HG02943 (cell line): ENCODE measurements around the gene HLA-DQA2.
"Not testable (repeated sequence)": the region's sequence is repeated elsewhere in the genome, so short reads cannot be mapped to it uniquely, and the experiment has no call there.

Experiments
- ATAC-seq: cut with Tn5 transposase; IDR thresholded peaks from one replicate; pipeline ENCODE4 v1.9.1; 2021; ENCODE audit warnings: mild to moderate bottlenecking, low read depth, moderate library complexity; ENCODE audit not compliant: unreplicated experiment

Gene HLA-DQA2

GRCh38 chr6:32741031-32741960 lies at the start of gene HLA-DQA2:
TSS of gene HLA-DQA2 (plus strand) at chr6:32741391. CDS start at chr6:32741444, 53 bp downstream.
- ATAC-seq: no peak

DNA sequence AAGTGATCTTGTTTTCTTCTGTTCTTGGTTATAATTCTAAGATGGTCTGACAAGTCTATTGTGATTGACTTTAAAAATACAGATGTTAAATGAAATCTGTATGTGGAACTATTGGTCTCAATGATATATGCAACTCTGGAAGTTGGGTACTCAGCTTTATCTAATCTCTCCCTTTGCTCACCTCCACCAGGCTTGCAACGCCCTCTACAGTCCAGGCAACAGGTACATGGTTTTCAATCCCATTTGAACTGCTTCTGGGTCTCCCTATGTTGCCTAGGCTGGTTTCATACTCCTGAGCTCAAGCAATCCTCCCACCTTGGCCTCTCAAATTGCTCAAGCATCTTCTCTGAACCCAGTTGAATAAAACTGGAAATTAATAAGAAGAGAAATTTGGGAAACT lies 49.2 kb upstream of the HLA-DQA2 start:
- ATAC-seq: no peak

GRCh38 chr6:32697031-32697430 lies 44.2 kb upstream of the HLA-DQA2 start:
- no peak for ATAC-seq

- no peak for ATAC-seq
These were observed 40.7 kb upstream of the HLA-DQA2 start for GRCh38 chr6:32700391-32701040.

- ATAC-seq: no peak
These were observed 37.8 kb upstream of the HLA-DQA2 start for GRCh38 chr6:32703347-32703746.

DNA sequence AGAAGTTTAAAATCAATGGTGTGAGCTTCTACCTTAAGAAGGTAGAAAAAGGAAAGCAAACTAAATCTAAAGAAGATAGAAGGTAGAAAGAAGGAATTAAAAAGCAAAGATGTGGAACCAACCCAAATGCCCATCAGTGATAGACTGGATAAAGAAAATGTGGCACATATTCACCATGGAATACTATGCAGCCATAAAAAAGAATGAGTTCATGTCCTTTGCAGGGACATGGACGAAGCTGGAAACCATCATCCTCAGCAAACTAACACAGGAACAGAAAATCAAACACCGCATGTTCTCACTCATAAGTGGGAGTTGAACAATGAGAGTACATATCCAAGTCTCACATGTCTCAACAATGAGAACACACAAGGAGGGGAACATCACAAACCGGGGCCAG lies 36.0 kb upstream of the HLA-DQA2 start:
- ATAC-seq: not testable (repeated sequence)

DNA sequence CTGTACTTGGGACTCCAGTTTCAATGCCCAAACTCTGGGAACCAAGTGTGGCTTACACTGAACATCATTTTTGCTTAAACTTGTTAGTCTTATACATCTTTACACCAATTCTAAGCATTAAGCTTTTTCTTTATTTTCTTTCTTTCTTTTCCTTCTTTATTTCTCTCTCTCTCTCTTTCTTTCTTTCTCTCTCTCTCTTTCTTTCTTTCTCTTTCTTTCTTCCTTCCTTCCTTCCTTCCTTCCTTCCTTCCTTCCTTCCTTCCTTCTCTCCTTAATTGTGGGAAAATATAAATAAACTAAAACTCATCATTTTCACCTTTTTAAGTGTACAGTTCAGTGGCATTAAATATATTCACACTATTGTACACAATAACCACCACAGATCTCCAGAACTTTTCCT lies 31.6 kb upstream of the HLA-DQA2 start:
- ATAC-seq: no peak

DNA sequence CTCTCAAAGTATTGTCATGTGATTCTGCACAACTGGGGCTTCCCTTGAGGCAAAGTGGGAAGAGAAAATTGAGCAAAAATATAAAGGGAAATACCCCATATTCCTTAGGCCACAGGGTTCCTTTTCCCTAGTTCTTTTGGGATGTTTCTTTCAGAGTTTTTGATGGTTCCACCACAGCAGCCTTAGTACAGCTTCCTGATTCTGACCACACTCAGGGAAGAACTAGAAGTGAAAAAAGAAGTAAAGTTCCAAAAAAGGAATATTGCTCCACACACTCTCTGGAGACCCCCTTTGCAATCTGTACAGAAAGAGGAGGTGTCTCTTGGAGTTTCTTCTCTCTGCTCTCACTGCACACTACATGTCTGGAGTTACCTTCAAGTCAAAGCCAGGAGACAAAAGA lies 27.9 kb upstream of the HLA-DQA2 start:
- ATAC-seq: no peak

DNA sequence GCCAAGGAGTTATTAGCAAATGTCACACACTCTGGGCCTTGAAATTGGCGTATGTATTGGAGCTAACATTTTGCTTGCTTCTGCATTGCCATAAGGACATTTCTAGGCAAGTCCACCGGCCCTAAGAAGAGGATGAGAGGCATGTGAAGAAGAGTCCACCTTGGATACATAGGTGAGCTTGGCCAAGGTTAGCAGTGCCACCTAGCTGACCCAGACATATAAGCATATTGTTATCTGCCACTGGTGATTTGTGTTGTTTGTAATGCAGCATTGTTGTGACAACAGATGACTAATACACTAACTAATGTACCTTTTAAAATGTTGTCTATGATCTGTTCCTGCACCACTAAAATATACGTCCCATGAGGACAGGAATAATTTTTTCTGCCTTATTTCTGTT lies 24.8 kb upstream of the HLA-DQA2 start:
- ATAC-seq: no peak

- ATAC-seq: no peak
These were observed 22.3 kb upstream of the HLA-DQA2 start for GRCh38 chr6:32718879-32719278.

GRCh38 chr6:32738126-32738525 lies 3.1 kb upstream of the HLA-DQA2 start:
- no peak for ATAC-seq

- ATAC-seq: no peak
These were observed 1.2 kb downstream of the HLA-DQA2 start for GRCh38 chr6:32742374-32742773.

- ATAC-seq: no peak
These were observed 3.6 kb downstream of the HLA-DQA2 start for GRCh38 chr6:32744776-32745175.

GRCh38 chr6:32745649-32746048 lies 4.5 kb downstream of the HLA-DQA2 start:
- ATAC-seq: not testable (repeated sequence)

- no peak for ATAC-seq
These were observed 11.4 kb downstream of the HLA-DQA2 start for GRCh38 chr6:32752580-32752979.

GRCh38 chr6:32759669-32760068 lies 18.5 kb downstream of the HLA-DQA2 start:
- no peak for ATAC-seq

DNA sequence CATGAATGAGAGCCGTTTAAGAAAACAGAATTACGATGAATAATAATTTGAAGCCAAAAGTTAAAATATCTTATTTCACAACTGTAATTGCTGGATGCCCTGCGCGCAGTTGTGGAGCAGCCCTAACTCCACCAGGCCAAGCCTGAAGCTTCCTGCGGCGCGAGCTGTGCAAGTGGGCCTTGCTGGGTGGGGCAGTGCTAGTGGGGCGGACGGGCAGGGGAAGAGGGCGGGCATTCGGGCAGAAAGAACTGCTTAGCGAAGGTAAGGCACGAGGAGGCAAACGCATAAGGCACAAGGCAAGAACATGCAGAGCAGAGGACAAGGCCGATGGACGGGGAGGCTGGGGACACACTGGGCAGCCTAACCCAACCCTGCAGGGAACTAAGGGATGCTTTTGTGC lies 19.9 kb downstream of the HLA-DQA2 start:
- no peak for ATAC-seq

- ATAC-seq: no peak
These were observed 20.4 kb downstream of the HLA-DQA2 start for GRCh38 chr6:32761548-32761947.

DNA sequence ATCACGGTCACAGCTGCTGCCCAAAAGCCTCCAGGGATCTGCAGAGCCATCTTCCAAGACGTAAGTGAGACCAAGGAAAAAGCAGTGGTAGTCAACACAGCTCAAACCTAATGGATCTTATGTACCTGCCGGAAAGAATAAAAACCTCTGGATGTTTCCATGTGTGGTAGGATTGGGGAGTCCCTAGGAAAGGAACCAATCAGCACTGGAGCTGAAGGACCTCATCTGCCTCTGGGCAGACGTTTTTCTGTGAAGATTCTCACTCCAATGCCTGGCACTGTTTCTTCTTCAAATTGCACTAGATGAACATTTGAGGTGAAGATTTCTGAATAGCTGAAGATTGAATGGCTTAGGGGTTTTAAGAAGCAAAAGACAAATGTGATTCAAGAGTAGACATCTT lies 22.2 kb downstream of the HLA-DQA2 start, which contains the start of gene HLA-DQB2:
TSS of gene HLA-DQB2 (minus strand) at position 112 of the 400 bp plus-strand sequence. CDS start at position 50, 62 bp downstream.
- no peak for ATAC-seq

GRCh38 chr6:32764048-32764447 lies 22.9 kb downstream of the HLA-DQA2 start:
- no peak for ATAC-seq

GRCh38 chr6:32772656-32773055 lies 31.5 kb downstream of the HLA-DQA2 start:
- no peak for ATAC-seq

GRCh38 chr6:32774426-32774825 lies 33.2 kb downstream of the HLA-DQA2 start:
- no peak for ATAC-seq
